ENCODE results near the gene ZNF587B. TPM values are rescaled to one million over a fixed set of nuclear protein-coding genes. Genes with fewer than 3 reads are reported as not detected.
"Not testable (repeated sequence)": the region's sequence is repeated elsewhere in the genome, so short reads cannot be mapped to it uniquely, and the experiment has no call there.

ZNF587B gene
- total RNA-seq, 2 experiments from 2014 or later: 23.0 to 23.8 TPM

- Histone ChIP-seq H3K27ac (ENCODE audit: low read depth in 1 of 2, low read length in 2 of 2) (peak overlapping the region in 1 of 2 donors; percentile 84), H3K27me3 (ENCODE audit: control insufficient read depth in 1 of 2, insufficient read depth in 2 of 2, low read length in 2 of 2) (no peaks in the 10 kb centered on the region), H3K4me1 (ENCODE audit: insufficient read depth, low read length) (peaks cover 24% of the 10 kb centered on the region), H3K9me3 (ENCODE audit: control insufficient read depth in 1 of 2, insufficient read depth in 1 of 2, low read length in 2 of 2) (peaks cover 8 to 9% of the 10 kb centered on the region in 2 experiments), H3K36me3 (ENCODE audit: insufficient read depth, low read length) (peaks cover 19% of the 10 kb centered on the region), H3K4me3 (ENCODE audit: low read length) (peak overlapping the region; percentile 89)
- Mint-ChIP-seq H3K27ac (peak overlapping the region; percentile 97), H3K36me3 (ENCODE audit: low read depth) (peaks cover 55% of the 10 kb centered on the region), H3K4me3 (peak overlapping the region; percentile 96), H3K27me3 (no peaks in the 10 kb centered on the region), H3K4me1 (ENCODE audit: low read depth) (peaks cover 39% of the 10 kb centered on the region), H3K9me3 (no peaks in the 10 kb centered on the region)
- intact Hi-C loops (cut with DNase I, micrococcal nuclease): no loop called here
- ATAC-seq (ENCODE audit: poor library complexity) (no peak), DNase-seq (peak in 1 of 14 experiments; percentile 8)
- CTCF ChIA-PET: no interaction called here
- TF ChIP-seq CTCF (IDR thresholded peaks at IDR 0.05): no peak
- POLR2A ChIA-PET: interaction anchor here (1.4 to 2.1 kb wide), 4 partner anchors 31 to 333 kb away, joined by 5 to 13 read pairs (median 10); partner anchors contain the start of genes ZNF274, ZNF552 and ZNF814
Observed at GRCh38 chr19:57850553-57851017, 20.5 kb downstream of the ZNF587B start.

GRCh38 chr19:57851812-57852603 lies 21.9 kb downstream of the ZNF587B start:
- DNase-seq; H3K4me3 Mint-ChIP-seq; H3K4me3 ChIP-seq (ENCODE audit: low read length); H3K27me3 Mint-ChIP-seq; H3K27ac ChIP-seq (ENCODE audit: low read depth in 1 of 2, low read length in 2 of 2); H3K9me3 Mint-ChIP-seq; H3K27me3 ChIP-seq (ENCODE audit: control insufficient read depth in 1 of 2, insufficient read depth in 2 of 2, low read length in 2 of 2); H3K27ac Mint-ChIP-seq; intact Hi-C loops (cut with DNase I, micrococcal nuclease); ATAC-seq (ENCODE audit: poor library complexity): not testable (repeated sequence)
- Mint-ChIP-seq H3K4me1 (ENCODE audit: low read depth) (peaks cover 34% of the 10 kb centered on the region), H3K36me3 (ENCODE audit: low read depth) (peaks cover 62% of the 10 kb centered on the region)
- ChIA-PET CTCF (interaction anchor here (0.8 kb wide), 1 partner anchor 112 kb away, joined by 3 read pairs; no protein-coding TSS in a partner anchor), POLR2A (interaction anchor here (1.0 kb wide), 1 partner anchor 83 kb away, joined by 4 read pairs; the partner anchor contains the start of gene ZNF586)
- Histone ChIP-seq H3K4me1 (ENCODE audit: insufficient read depth, low read length) (peaks cover 24% of the 10 kb centered on the region), H3K9me3 (ENCODE audit: control insufficient read depth in 1 of 2, insufficient read depth in 1 of 2, low read length in 2 of 2) (peaks cover 11 to 17% of the 10 kb centered on the region in 2 experiments), H3K36me3 (ENCODE audit: insufficient read depth, low read length) (peaks cover 25% of the 10 kb centered on the region)

- CTCF ChIA-PET; H3K27me3 ChIP-seq (ENCODE audit: control insufficient read depth in 1 of 2, insufficient read depth in 2 of 2, low read length in 2 of 2); intact Hi-C loops (cut with DNase I, micrococcal nuclease); H3K4me3 Mint-ChIP-seq; H3K27ac Mint-ChIP-seq; ATAC-seq (ENCODE audit: poor library complexity); DNase-seq; H3K27ac ChIP-seq (ENCODE audit: low read depth in 1 of 2, low read length in 2 of 2); H3K9me3 Mint-ChIP-seq; H3K4me3 ChIP-seq (ENCODE audit: low read length); H3K27me3 Mint-ChIP-seq; POLR2A ChIA-PET: not testable (repeated sequence)
- Mint-ChIP-seq H3K4me1 (ENCODE audit: low read depth) (peaks cover 34% of the 10 kb centered on the region), H3K36me3 (ENCODE audit: low read depth) (peaks cover 78% of the 10 kb centered on the region)
- H3K4me1 ChIP-seq (ENCODE audit: insufficient read depth, low read length): peaks cover 23% of the 10 kb centered on the region
- H3K36me3 ChIP-seq (ENCODE audit: insufficient read depth, low read length): peaks cover 40% of the 10 kb centered on the region
- H3K9me3 ChIP-seq (ENCODE audit: control insufficient read depth in 1 of 2, insufficient read depth in 1 of 2, low read length in 2 of 2): peaks cover 23 to 26% of the 10 kb centered on the region in 2 experiments
Observed at GRCh38 chr19:57854117-57854516, 24.0 kb downstream of the ZNF587B start.

- H3K27ac ChIP-seq (ENCODE audit: low read depth in 1 of 2, low read length in 2 of 2); POLR2A ChIA-PET; ATAC-seq (ENCODE audit: poor library complexity); H3K4me3 ChIP-seq (ENCODE audit: low read length); H3K4me1 ChIP-seq (ENCODE audit: insufficient read depth, low read length); H3K9me3 Mint-ChIP-seq; H3K4me1 Mint-ChIP-seq (ENCODE audit: low read depth); H3K27ac Mint-ChIP-seq; H3K27me3 Mint-ChIP-seq; H3K4me3 Mint-ChIP-seq; CTCF ChIA-PET; H3K27me3 ChIP-seq (ENCODE audit: control insufficient read depth in 1 of 2, insufficient read depth in 2 of 2, low read length in 2 of 2); DNase-seq; intact Hi-C loops (cut with DNase I, micrococcal nuclease): not testable (repeated sequence)
- Histone ChIP-seq H3K9me3 (ENCODE audit: control insufficient read depth in 1 of 2, insufficient read depth in 1 of 2, low read length in 2 of 2) (peaks cover 68 to 79% of the 10 kb centered on the region in 2 experiments), H3K36me3 (ENCODE audit: insufficient read depth, low read length) (peaks cover 68% of the 10 kb centered on the region)
- H3K36me3 Mint-ChIP-seq (ENCODE audit: low read depth): peaks cover 94% of the 10 kb centered on the region
Observed at GRCh38 chr19:57862351-57862750, 32.3 kb downstream of the ZNF587B start.
